Measurements from ENCODE around the gene FAM117A. TPM values are rescaled to one million over a fixed set of nuclear protein-coding genes. Genes with fewer than 3 reads are reported as not detected.
A peak's percentile ranks its signal among the peaks of the same experiment; 100 is the strongest.
"Not testable (repeated sequence)": the region's sequence is repeated elsewhere in the genome, so short reads cannot be mapped to it uniquely, and the experiment has no call there.

FAM117A gene
- total RNA-seq, 2 experiments from 2014 or later: 23.2 to 26.5 TPM

- Mint-ChIP-seq H3K27ac (peak overlapping the region; percentile 27), H3K27me3 (no peaks in the 10 kb centered on the region), H3K4me3 (no peak overlapping the region), H3K4me1 (ENCODE audit: low read depth) (peaks cover 63% of the 10 kb centered on the region), H3K9me3 (no peaks in the 10 kb centered on the region), H3K36me3 (ENCODE audit: low read depth) (peaks cover 88% of the 10 kb centered on the region)
- H3K9me3 ChIP-seq (ENCODE audit: control insufficient read depth in 1 of 2, insufficient read depth in 1 of 2, low read length in 2 of 2): no peaks in the 10 kb centered on the region
- intact Hi-C loops (cut with DNase I, micrococcal nuclease): no loop called here
- H3K4me3 ChIP-seq (ENCODE audit: low read length): no peak overlapping the region
- DNase-seq (no peak), ATAC-seq (ENCODE audit: poor library complexity) (no peak)
- ChIA-PET POLR2A (interaction anchor here (1.1 kb wide), 1 partner anchor 12 kb away, joined by 3 read pairs; no protein-coding TSS in a partner anchor), CTCF (interaction anchor here (2.0 kb wide), 1 partner anchor 157 kb away, joined by 5 read pairs; no protein-coding TSS in a partner anchor)
- peaks cover 66% of the 10 kb centered on the region for H3K4me1 ChIP-seq (ENCODE audit: insufficient read depth, low read length)
- H3K27ac ChIP-seq (ENCODE audit: low read depth in 1 of 2, low read length in 2 of 2): no peak overlapping the region
- no peaks in the 10 kb centered on the region for H3K27me3 ChIP-seq (ENCODE audit: control insufficient read depth in 1 of 2, insufficient read depth in 2 of 2, low read length in 2 of 2)
- TF ChIP-seq, protein P1, sequence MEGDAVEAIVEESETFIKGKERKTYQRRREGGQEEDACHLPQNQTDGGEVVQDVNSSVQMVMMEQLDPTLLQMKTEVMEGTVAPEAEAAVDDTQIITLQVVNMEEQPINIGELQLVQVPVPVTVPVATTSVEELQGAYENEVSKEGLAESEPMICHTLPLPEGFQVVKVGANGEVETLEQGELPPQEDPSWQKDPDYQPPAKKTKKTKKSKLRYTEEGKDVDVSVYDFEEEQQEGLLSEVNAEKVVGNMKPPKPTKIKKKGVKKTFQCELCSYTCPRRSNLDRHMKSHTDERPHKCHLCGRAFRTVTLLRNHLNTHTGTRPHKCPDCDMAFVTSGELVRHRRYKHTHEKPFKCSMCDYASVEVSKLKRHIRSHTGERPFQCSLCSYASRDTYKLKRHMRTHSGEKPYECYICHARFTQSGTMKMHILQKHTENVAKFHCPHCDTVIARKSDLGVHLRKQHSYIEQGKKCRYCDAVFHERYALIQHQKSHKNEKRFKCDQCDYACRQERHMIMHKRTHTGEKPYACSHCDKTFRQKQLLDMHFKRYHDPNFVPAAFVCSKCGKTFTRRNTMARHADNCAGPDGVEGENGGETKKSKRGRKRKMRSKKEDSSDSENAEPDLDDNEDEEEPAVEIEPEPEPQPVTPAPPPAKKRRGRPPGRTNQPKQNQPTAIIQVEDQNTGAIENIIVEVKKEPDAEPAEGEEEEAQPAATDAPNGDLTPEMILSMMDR (IDR thresholded peaks at IDR 0.05): no peak
- H3K36me3 ChIP-seq (ENCODE audit: insufficient read depth, low read length): peaks cover 94% of the 10 kb centered on the region
These were observed 36.6 kb downstream of the FAM117A start for GRCh38 chr17:49727380-49727779.

GRCh38 chr17:49725452-49726130 is 38.3 kb downstream of the FAM117A start:
- Mint-ChIP-seq H3K4me3 (no peak overlapping the region), H3K27ac (peak overlapping the region; percentile 71), H3K9me3 (no peaks in the 10 kb centered on the region), H3K4me1 (ENCODE audit: low read depth) (peaks cover 53% of the 10 kb centered on the region), H3K27me3 (no peaks in the 10 kb centered on the region), H3K36me3 (ENCODE audit: low read depth) (peaks cover 88% of the 10 kb centered on the region)
- no peak overlapping the region for H3K4me3 ChIP-seq (ENCODE audit: low read length)
- no peak for DNase-seq
- no peaks in the 10 kb centered on the region for H3K9me3 ChIP-seq (ENCODE audit: control insufficient read depth in 1 of 2, insufficient read depth in 1 of 2, low read length in 2 of 2)
- TF ChIP-seq, protein P1 (IDR thresholded peaks at IDR 0.05): no peak
- POLR2A ChIA-PET: no interaction called here
- CTCF ChIA-PET: no interaction called here
- no peak for ATAC-seq (ENCODE audit: poor library complexity)
- no peak overlapping the region for H3K27ac ChIP-seq (ENCODE audit: low read depth in 1 of 2, low read length in 2 of 2)
- peaks cover 95% of the 10 kb centered on the region for H3K36me3 ChIP-seq (ENCODE audit: insufficient read depth, low read length)
- intact Hi-C loops (cut with DNase I, micrococcal nuclease): no loop called here
- peaks cover 52% of the 10 kb centered on the region for H3K4me1 ChIP-seq (ENCODE audit: insufficient read depth, low read length)
- no peaks in the 10 kb centered on the region for H3K27me3 ChIP-seq (ENCODE audit: control insufficient read depth in 1 of 2, insufficient read depth in 2 of 2, low read length in 2 of 2)

GRCh38 chr17:49724552-49724951 is 39.4 kb downstream of the FAM117A start:
- H3K36me3 ChIP-seq (ENCODE audit: insufficient read depth, low read length): peaks cover 94% of the 10 kb centered on the region
- H3K9me3 ChIP-seq (ENCODE audit: control insufficient read depth in 1 of 2, insufficient read depth in 1 of 2, low read length in 2 of 2); H3K27me3 Mint-ChIP-seq; H3K9me3 Mint-ChIP-seq; intact Hi-C loops (cut with DNase I, micrococcal nuclease); POLR2A ChIA-PET; H3K4me3 Mint-ChIP-seq; CTCF ChIA-PET; H3K4me3 ChIP-seq (ENCODE audit: low read length); DNase-seq; H3K27ac ChIP-seq (ENCODE audit: low read depth in 1 of 2, low read length in 2 of 2); ATAC-seq (ENCODE audit: poor library complexity); H3K27me3 ChIP-seq (ENCODE audit: control insufficient read depth in 1 of 2, insufficient read depth in 2 of 2, low read length in 2 of 2): not testable (repeated sequence)
- peaks cover 42% of the 10 kb centered on the region for H3K4me1 ChIP-seq (ENCODE audit: insufficient read depth, low read length)
- H3K4me1 Mint-ChIP-seq (ENCODE audit: low read depth): peaks cover 43% of the 10 kb centered on the region
- H3K36me3 Mint-ChIP-seq (ENCODE audit: low read depth): peaks cover 88% of the 10 kb centered on the region
- peak overlapping the region; percentile 71 for H3K27ac Mint-ChIP-seq

Data from CD4-positive, alpha-beta T cell (primary cell).